Measurements from ENCODE around the gene PDZD2. TPM values are rescaled to one million over a fixed set of nuclear protein-coding genes. Genes with fewer than 3 reads are reported as not detected.

Gene PDZD2
- total RNA-seq, 2 experiments from 2014 or later, result 1.3 to 1.8 TPM

- no peak overlapping the region for H3K27ac ChIP-seq (ENCODE audit: low read depth in 1 of 2, low read length in 2 of 2)
- H3K36me3 Mint-ChIP-seq (ENCODE audit: low read depth), result no peaks in the 10 kb centered on the region
- H3K36me3 ChIP-seq (ENCODE audit: insufficient read depth, low read length), result no peaks in the 10 kb centered on the region
- no peak for DNase-seq
- ChIA-PET CTCF (no interaction called here), POLR2A (interaction anchor here (0.6 kb wide), 1 partner anchor 130 kb away, joined by 3 read pairs; no protein-coding TSS in a partner anchor)
- no peak overlapping the region for H3K27ac Mint-ChIP-seq
- no peaks in the 10 kb centered on the region for H3K27me3 ChIP-seq (ENCODE audit: control insufficient read depth in 1 of 2, insufficient read depth in 2 of 2, low read length in 2 of 2)
- intact Hi-C loops (cut with DNase I, micrococcal nuclease), result no loop called here
- no peaks in the 10 kb centered on the region for H3K9me3 Mint-ChIP-seq
- ATAC-seq (ENCODE audit: poor library complexity), result no peak
- H3K27me3 Mint-ChIP-seq, result peaks cover 7% of the 10 kb centered on the region
- no peak for TF ChIP-seq CTCF (IDR thresholded peaks at IDR 0.05)
- no peak overlapping the region for H3K4me3 ChIP-seq (ENCODE audit: low read length)
- H3K9me3 ChIP-seq (ENCODE audit: control insufficient read depth in 1 of 2, insufficient read depth in 1 of 2, low read length in 2 of 2), result no peaks in the 10 kb centered on the region
- H3K4me1 Mint-ChIP-seq (ENCODE audit: low read depth), result no peaks in the 10 kb centered on the region
- no peak overlapping the region for H3K4me3 Mint-ChIP-seq
- H3K4me1 ChIP-seq (ENCODE audit: insufficient read depth, low read length), result no peaks in the 10 kb centered on the region
Measured at GRCh38 chr5:31964007-31964360, 325.1 kb downstream of the PDZD2 start.

GRCh38 chr5:31965227-31965626 lies 326.3 kb downstream of the PDZD2 start:
- no peak for TF ChIP-seq CTCF (IDR thresholded peaks at IDR 0.05)
- no peak overlapping the region for H3K27ac Mint-ChIP-seq
- intact Hi-C loops (cut with DNase I, micrococcal nuclease), result no loop called here
- ChIA-PET CTCF (no interaction called here), POLR2A (no interaction called here)
- H3K9me3 ChIP-seq (ENCODE audit: control insufficient read depth in 1 of 2, insufficient read depth in 1 of 2, low read length in 2 of 2), result no peaks in the 10 kb centered on the region
- ATAC-seq (ENCODE audit: poor library complexity) (no peak), DNase-seq (no peak)
- no peaks in the 10 kb centered on the region for H3K9me3 Mint-ChIP-seq
- H3K27ac ChIP-seq (ENCODE audit: low read depth in 1 of 2, low read length in 2 of 2), result no peak overlapping the region
- no peaks in the 10 kb centered on the region for H3K4me1 Mint-ChIP-seq (ENCODE audit: low read depth)
- no peaks in the 10 kb centered on the region for H3K36me3 Mint-ChIP-seq (ENCODE audit: low read depth)
- H3K27me3 Mint-ChIP-seq, result peaks cover 3% of the 10 kb centered on the region
- H3K4me1 ChIP-seq (ENCODE audit: insufficient read depth, low read length), result no peaks in the 10 kb centered on the region
- no peak overlapping the region for H3K4me3 ChIP-seq (ENCODE audit: low read length)
- H3K36me3 ChIP-seq (ENCODE audit: insufficient read depth, low read length), result no peaks in the 10 kb centered on the region
- no peak overlapping the region for H3K4me3 Mint-ChIP-seq
- H3K27me3 ChIP-seq (ENCODE audit: control insufficient read depth in 1 of 2, insufficient read depth in 2 of 2, low read length in 2 of 2), result no peaks in the 10 kb centered on the region

GRCh38 chr5:31966936-31967335 lies 328.0 kb downstream of the PDZD2 start:
- no peak overlapping the region for H3K27ac Mint-ChIP-seq
- no peak overlapping the region for H3K4me3 ChIP-seq (ENCODE audit: low read length)
- H3K4me1 ChIP-seq (ENCODE audit: insufficient read depth, low read length), result no peaks in the 10 kb centered on the region
- H3K27me3 Mint-ChIP-seq, result no peaks in the 10 kb centered on the region
- intact Hi-C loops (cut with DNase I, micrococcal nuclease), result no loop called here
- DNase-seq (no peak), ATAC-seq (ENCODE audit: poor library complexity) (no peak)
- H3K4me1 Mint-ChIP-seq (ENCODE audit: low read depth), result no peaks in the 10 kb centered on the region
- TF ChIP-seq CTCF (IDR thresholded peaks at IDR 0.05), result no peak
- H3K27me3 ChIP-seq (ENCODE audit: control insufficient read depth in 1 of 2, insufficient read depth in 2 of 2, low read length in 2 of 2), result no peaks in the 10 kb centered on the region
- ChIA-PET CTCF (no interaction called here), POLR2A (no interaction called here)
- H3K9me3 Mint-ChIP-seq, result no peaks in the 10 kb centered on the region
- no peaks in the 10 kb centered on the region for H3K9me3 ChIP-seq (ENCODE audit: control insufficient read depth in 1 of 2, insufficient read depth in 1 of 2, low read length in 2 of 2)
- H3K36me3 ChIP-seq (ENCODE audit: insufficient read depth, low read length), result no peaks in the 10 kb centered on the region
- no peak overlapping the region for H3K4me3 Mint-ChIP-seq
- H3K27ac ChIP-seq (ENCODE audit: low read depth in 1 of 2, low read length in 2 of 2), result no peak overlapping the region
- no peaks in the 10 kb centered on the region for H3K36me3 Mint-ChIP-seq (ENCODE audit: low read depth)
